SK-MEL-5 (cell line): ENCODE data around the gene C19orf81. TPM values are rescaled to one million over a fixed set of nuclear protein-coding genes. Genes with fewer than 3 reads are reported as not detected.

Experiments
- DNase-seq: peaks from one replicate; pipeline ENCODE4 v3.0.0-alpha.2; 2016; ENCODE audit warnings: low read depth, low spot score
- in situ Hi-C: cut with HindIII; loops from 2 replicates; pipeline ENCODE4 v1.10.0; 2016; ENCODE audit warnings: low sequenced_read_pairs, high pct_unique_total_duplicates, low pct_unique_long_range_greater_than_20kb
- total RNA-seq: library from RNA; depleted of rRNA; stranded (reverse); fragments of >200 nt; shearing (Covaris generic); gene quantifications from 2 replicates; pipeline ENCODE4 v1.2.3, GENCODE V29; 2014; rRNA removed

The C19orf81 gene
- total RNA-seq, 1 experiment from 2014 or later, result 2.7 TPM

- in situ Hi-C loops, result no loop called here
Measured at GRCh38 chr19:50696094-50696483, 46.8 kb downstream of the C19orf81 start.

GRCh38 chr19:50697414-50698124, 48.3 kb downstream of the C19orf81 start:
- in situ Hi-C loops, result no loop called here
- DNase-seq, result no peak

More at GRCh38 chr19:50696094-50696483, 46.8 kb downstream of the C19orf81 start:
- DNase-seq, result no peak

- DNase-seq, result no peak
- in situ Hi-C loops, result no loop called here
Measured at GRCh38 chr19:50701367-50701985, 52.2 kb downstream of the C19orf81 start.

GRCh38 chr19:50702158-50702870, 53.1 kb downstream of the C19orf81 start:
- DNase-seq, result no peak
- in situ Hi-C loops, result no loop called here

GRCh38 chr19:50702871-50703829, 53.9 kb downstream of the C19orf81 start:
- no peak for DNase-seq
- in situ Hi-C loops, result no loop called here

- in situ Hi-C loops, result no loop called here
- DNase-seq, result peak; percentile 29
Measured at GRCh38 chr19:50703915-50704796, 54.9 kb downstream of the C19orf81 start.

GRCh38 chr19:50705422-50706019, 56.3 kb downstream of the C19orf81 start:
- DNase-seq, result peak; percentile 79
- in situ Hi-C loops, result no loop called here

- DNase-seq, result no peak
- in situ Hi-C loops, result no loop called here
Measured at GRCh38 chr19:50706387-50706786, 57.1 kb downstream of the C19orf81 start.

- in situ Hi-C loops, result no loop called here
- DNase-seq, result no peak
Measured at GRCh38 chr19:50708179-50708879, 59.1 kb downstream of the C19orf81 start.

Other genes with a start within 250 kb of the C19orf81 start
- gene SPIB, start 230.5 kb upstream of the C19orf81 start, total RNA-seq, result not detected in 2 replicates
- not detected in 2 replicates for gene MYBPC2, start 216.6 kb upstream of the C19orf81 start, total RNA-seq
- gene EMC10, start 172.9 kb upstream of the C19orf81 start, total RNA-seq, result 127 and 148 TPM in 2 replicates
- 0.27 and 0.29 TPM in 2 replicates for gene GARIN5A, start 172.6 kb upstream of the C19orf81 start, total RNA-seq
- 26.4 and 29.0 TPM in 2 replicates for gene JOSD2, start 138.3 kb upstream of the C19orf81 start, total RNA-seq
- gene ASPDH, start 135.5 kb upstream of the C19orf81 start, total RNA-seq, result not detected in 2 replicates
- gene LRRC4B, start 81.0 kb upstream of the C19orf81 start, total RNA-seq, result 6.3 and 6.9 TPM in 2 replicates
- gene SYT3, start 9.6 kb upstream of the C19orf81 start, total RNA-seq, result 0.55 and 1.6 TPM in 2 replicates
- gene SHANK1, start 70.4 kb downstream of the C19orf81 start, total RNA-seq, result 0.27 and 0.48 TPM in 2 replicates
- 1.0 and 1.2 TPM in 2 replicates for gene CLEC11A, start 73.9 kb downstream of the C19orf81 start, total RNA-seq
- gene GPR32, start 121.0 kb downstream of the C19orf81 start, total RNA-seq, result not detected in 2 replicates
- not detected in 2 replicates for gene ACP4, start 141.0 kb downstream of the C19orf81 start, total RNA-seq
- gene KLK1, start 174.3 kb downstream of the C19orf81 start, total RNA-seq, result not detected in 2 replicates
- not detected in 2 replicates for gene KLK15, start 184.1 kb downstream of the C19orf81 start, total RNA-seq
- gene KLK3, start 205.5 kb downstream of the C19orf81 start, total RNA-seq, result not detected in 2 replicates
- 0.96 and 2.0 TPM in 2 replicates for gene KLK2, start 224.0 kb downstream of the C19orf81 start, total RNA-seq